Upper lobe of right lung (tissue), 1 donor: ENCODE data around the gene ABCC12. TPM values are rescaled to one million over a fixed set of nuclear protein-coding genes. Genes with fewer than 3 reads are reported as not detected.
A peak's percentile ranks its signal among the peaks of the same experiment; 100 is the strongest.

Experiments used
- ATAC-seq: fragments of 200-7000 bp; cut with Tn5 transposase; one replicate; pipeline ENCODE4 v1.9.1; 2020; ENCODE audit warnings: mild to moderate bottlenecking, moderate library complexity
- DNase-seq: peaks from one replicate; pipeline ENCODE4 v3.0.0-alpha.2; 2020
- H3K27ac ChIP-seq: fragments of 200-600 bp; one replicate; pipeline ENCODE4 v1.8.0; 2022
- H3K27me3 ChIP-seq: fragments of 200-600 bp; one replicate; pipeline ENCODE4 v1.8.0; 2022; ENCODE audit warnings: mild to moderate bottlenecking
- H3K36me3 ChIP-seq: fragments of 200-600 bp; one replicate; pipeline ENCODE4 v1.8.0; 2022
- H3K4me1 ChIP-seq: fragments of 200-600 bp; one replicate; pipeline ENCODE4 v1.8.0; 2022
- H3K4me3 ChIP-seq: fragments of 200-600 bp; one replicate; pipeline ENCODE4 v1.8.0; 2022; ENCODE audit warnings: mild to moderate bottlenecking
- H3K9me3 ChIP-seq: fragments of 200-600 bp; one replicate; pipeline ENCODE4 v1.8.0; 2022
- intact Hi-C: fragments of 100-400 bp; cut with DNase I; formaldehyde crosslinking; loops from one replicate; pipeline ENCODE4 v1.11.0; 2022
- total RNA-seq: library from RNA; stranded (reverse); fragmentation: NEBNext Ultra II Directional; extraction: Animal tissue kit (Norgen Biotek cat#: 25700); gene quantifications from one replicate; pipeline ENCODE4 v1.2.1, GENCODE V29; 2021
- TF ChIP-seq, protein P1 (sequence below): fragments of 200-600 bp; IDR thresholded peaks from one replicate; pipeline ENCODE4 v1.8.0; 2022; ENCODE audit warnings: antibody characterized with exemption
- donor health status: DM: no; HTN: yes; CAD: no; lungs with severe emphysema.

Gene ABCC12
- total RNA-seq, 1 donor from 2014 or later, result not detected

DNA sequence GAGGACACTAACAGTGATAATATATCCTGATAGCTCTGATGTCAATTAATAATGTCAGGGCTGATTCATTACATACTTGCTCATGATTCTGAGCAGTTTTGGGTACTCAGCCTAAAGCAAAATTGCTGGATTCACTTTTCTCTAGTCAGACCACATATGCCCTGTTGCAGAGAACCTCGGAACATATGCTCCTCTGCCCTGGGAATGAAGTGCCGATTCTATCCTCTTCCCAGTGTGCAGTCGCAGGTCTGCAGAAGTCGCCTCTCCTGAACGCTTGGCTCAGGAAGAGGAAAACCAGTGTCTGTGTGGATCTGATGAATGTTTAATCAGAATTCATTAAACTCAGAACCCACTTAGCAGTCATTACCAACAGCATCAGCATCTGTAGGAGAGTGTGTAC is 34.5 kb downstream of the ABCC12 start:
- H3K27me3 ChIP-seq, result no peaks in the 10 kb centered on the region
- no peak overlapping the region for H3K27ac ChIP-seq
- intact Hi-C loops, result no loop called here
- H3K4me3 ChIP-seq, result no peak overlapping the region
- H3K9me3 ChIP-seq, result no peaks in the 10 kb centered on the region
- TF ChIP-seq, protein P1, sequence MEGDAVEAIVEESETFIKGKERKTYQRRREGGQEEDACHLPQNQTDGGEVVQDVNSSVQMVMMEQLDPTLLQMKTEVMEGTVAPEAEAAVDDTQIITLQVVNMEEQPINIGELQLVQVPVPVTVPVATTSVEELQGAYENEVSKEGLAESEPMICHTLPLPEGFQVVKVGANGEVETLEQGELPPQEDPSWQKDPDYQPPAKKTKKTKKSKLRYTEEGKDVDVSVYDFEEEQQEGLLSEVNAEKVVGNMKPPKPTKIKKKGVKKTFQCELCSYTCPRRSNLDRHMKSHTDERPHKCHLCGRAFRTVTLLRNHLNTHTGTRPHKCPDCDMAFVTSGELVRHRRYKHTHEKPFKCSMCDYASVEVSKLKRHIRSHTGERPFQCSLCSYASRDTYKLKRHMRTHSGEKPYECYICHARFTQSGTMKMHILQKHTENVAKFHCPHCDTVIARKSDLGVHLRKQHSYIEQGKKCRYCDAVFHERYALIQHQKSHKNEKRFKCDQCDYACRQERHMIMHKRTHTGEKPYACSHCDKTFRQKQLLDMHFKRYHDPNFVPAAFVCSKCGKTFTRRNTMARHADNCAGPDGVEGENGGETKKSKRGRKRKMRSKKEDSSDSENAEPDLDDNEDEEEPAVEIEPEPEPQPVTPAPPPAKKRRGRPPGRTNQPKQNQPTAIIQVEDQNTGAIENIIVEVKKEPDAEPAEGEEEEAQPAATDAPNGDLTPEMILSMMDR, result no peak
- ATAC-seq (no peak), DNase-seq (no peak)
- H3K4me1 ChIP-seq, result peaks cover 2% of the 10 kb centered on the region
- no peaks in the 10 kb centered on the region for H3K36me3 ChIP-seq

DNA sequence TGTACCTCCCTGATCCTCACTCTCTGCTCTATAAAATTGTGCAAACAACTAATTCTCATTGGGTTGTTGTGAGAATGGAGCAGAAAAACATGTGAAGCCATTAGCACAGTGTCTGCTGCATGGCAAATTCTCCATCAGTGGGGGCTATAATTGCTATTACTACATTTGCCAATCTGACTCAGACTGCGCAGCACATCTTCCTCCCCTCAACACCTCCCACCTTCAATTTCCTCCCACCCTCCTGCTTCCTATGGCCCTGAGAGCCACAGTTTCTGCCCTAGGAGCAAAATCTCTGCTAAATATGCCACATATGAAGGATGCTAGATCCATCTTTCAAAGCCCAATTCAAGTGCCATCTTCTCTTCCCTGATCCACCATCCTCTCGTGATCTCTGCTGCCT is 37.0 kb downstream of the ABCC12 start:
- intact Hi-C loops, result no loop called here
- DNase-seq (no peak), ATAC-seq (no peak)
- TF ChIP-seq, protein P1, result no peak
- H3K9me3 ChIP-seq, result no peaks in the 10 kb centered on the region
- no peaks in the 10 kb centered on the region for H3K36me3 ChIP-seq
- no peaks in the 10 kb centered on the region for H3K27me3 ChIP-seq
- no peak overlapping the region for H3K27ac ChIP-seq
- H3K4me1 ChIP-seq, result no peaks in the 10 kb centered on the region
- H3K4me3 ChIP-seq, result no peak overlapping the region

DNA sequence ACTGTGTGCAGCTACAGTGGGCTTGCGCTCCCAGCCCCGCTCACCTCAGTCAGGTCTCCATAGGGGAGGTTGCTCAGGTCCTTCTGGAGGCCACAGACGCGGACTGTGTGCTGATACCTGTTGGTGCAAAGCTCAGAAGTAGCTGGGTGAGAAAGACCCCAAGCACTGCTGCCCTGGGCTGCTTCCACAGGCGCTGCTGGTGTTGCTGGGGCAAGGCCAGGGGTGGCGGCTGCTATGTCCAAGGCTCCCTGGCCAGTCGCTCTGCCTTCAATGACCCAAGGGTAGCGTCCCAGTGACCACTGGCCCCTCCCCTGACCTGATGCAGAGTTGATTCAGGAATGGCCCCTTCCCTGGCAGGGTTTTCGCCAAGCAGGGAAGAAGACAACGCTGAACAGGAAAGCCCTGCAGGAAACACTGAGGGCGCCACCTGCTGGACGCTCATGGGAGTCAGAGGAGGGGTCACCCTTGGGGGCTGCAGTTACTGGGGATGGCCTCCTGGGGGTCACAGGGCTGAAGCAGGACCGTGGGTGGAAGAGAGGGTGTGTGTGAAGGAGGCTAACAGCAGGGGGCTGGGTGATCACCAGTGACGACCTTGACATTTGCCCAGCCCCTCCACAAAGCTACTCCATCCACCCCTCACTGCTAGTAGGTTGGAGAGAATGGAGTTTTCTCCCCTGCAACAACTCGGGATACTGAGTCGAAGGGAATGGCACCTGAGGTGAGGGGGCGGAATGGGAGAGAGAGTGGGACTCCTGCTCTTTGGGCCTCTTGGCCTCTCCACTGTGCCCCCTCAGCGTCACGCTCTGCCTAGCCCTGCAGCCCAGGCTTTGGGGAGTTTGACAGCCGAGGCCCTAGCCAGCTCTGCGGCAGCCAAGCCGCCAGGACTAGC is 38.3 kb downstream of the ABCC12 start:
- H3K27ac ChIP-seq, result no peak overlapping the region
- intact Hi-C loops, result no loop called here
- H3K36me3 ChIP-seq, result no peaks in the 10 kb centered on the region
- H3K27me3 ChIP-seq, result no peaks in the 10 kb centered on the region
- H3K4me3 ChIP-seq, result no peak overlapping the region
- TF ChIP-seq, protein P1, result peak; percentile 61
- DNase-seq, result peak; percentile 75
- peak; percentile 72 for ATAC-seq
- H3K4me1 ChIP-seq, result no peaks in the 10 kb centered on the region
- H3K9me3 ChIP-seq, result no peaks in the 10 kb centered on the region

DNA sequence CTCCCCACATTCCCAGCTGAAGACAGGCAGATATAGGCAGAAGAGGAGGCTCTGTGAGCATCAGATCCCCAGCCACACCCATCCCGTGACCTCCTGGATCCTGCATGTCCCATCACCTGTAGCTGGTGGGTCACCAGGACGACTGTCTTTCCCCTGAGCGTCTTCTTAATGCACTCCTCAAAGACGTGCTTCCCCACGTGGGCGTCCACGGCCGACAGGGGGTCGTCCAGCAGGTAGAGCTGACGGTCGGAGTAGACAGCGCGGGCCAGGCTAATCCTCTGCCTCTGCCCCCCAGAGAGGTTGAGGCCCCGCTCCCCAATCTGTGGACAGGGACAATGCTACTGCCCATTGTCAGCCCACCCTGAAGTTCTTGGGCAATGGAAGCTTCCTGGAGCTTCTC is 40.5 kb downstream of the ABCC12 start:
- TF ChIP-seq, protein P1, result no peak
- H3K27ac ChIP-seq, result no peak overlapping the region
- DNase-seq (no peak), ATAC-seq (no peak)
- no peaks in the 10 kb centered on the region for H3K36me3 ChIP-seq
- no peaks in the 10 kb centered on the region for H3K9me3 ChIP-seq
- no peaks in the 10 kb centered on the region for H3K27me3 ChIP-seq
- intact Hi-C loops, result no loop called here
- H3K4me1 ChIP-seq, result no peaks in the 10 kb centered on the region
- no peak overlapping the region for H3K4me3 ChIP-seq

DNA sequence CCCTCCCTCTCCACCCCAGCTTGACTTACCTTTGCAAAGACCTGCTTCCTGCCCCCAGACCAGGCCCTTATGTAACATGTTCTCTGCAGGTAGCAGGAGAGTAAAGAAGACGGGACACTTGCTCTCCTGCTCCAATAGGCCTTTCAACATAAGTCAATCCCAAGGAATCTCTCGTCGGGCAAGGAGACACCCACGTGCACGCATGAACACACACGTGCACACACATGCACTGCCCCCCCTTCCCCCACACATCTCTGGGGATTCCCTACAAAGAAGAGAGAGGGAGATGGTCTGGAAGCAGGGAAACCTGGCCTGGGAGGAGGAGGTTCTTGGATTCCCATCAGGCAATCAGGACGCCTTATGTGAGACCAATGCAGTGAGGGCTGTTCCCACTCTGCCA is 41.4 kb downstream of the ABCC12 start:
- intact Hi-C loops, result no loop called here
- ATAC-seq, result no peak
- Histone ChIP-seq H3K9me3 (no peaks in the 10 kb centered on the region), H3K4me1 (no peaks in the 10 kb centered on the region), H3K4me3 (no peak overlapping the region), H3K27ac (no peak overlapping the region), H3K27me3 (no peaks in the 10 kb centered on the region), H3K36me3 (no peaks in the 10 kb centered on the region)
- TF ChIP-seq, protein P1, result no peak
- no peak for DNase-seq
